Muscle of leg (tissue), 16 donors: Measurements from ENCODE around the gene ZCCHC14. TPM values are rescaled to one million over a fixed set of nuclear protein-coding genes. Genes with fewer than 3 reads are reported as not detected.

Experiments
- DNase-seq: peaks from one replicate; pipeline ENCODE4 v3.0.0; 2013
- H3K27ac ChIP-seq: one replicate; pipeline ENCODE4 v1.5.1; 2013; ENCODE audit warnings: mild to moderate bottlenecking, low read length, control low read depth
- H3K27me3 ChIP-seq: one replicate; pipeline ENCODE4 v1.6.1; 2013; ENCODE audit warnings: low read length; ENCODE audit not compliant: control insufficient read depth, insufficient read depth
- H3K36me3 ChIP-seq: one replicate; pipeline ENCODE4 v1.6.1; 2013; ENCODE audit warnings: low read length; ENCODE audit not compliant: control insufficient read depth, insufficient read depth
- H3K4me1 ChIP-seq: one replicate; pipeline ENCODE4 v1.6.1; 2013; ENCODE audit warnings: low read length; ENCODE audit not compliant: control insufficient read depth, insufficient read depth
- H3K4me3 ChIP-seq: one replicate; pipeline ENCODE4 v1.5.1; 2013; ENCODE audit warnings: low read length, control low read depth
- H3K9me3 ChIP-seq: replicated peaks from 2 replicates; pipeline ENCODE4 v1.6.1; 2013; ENCODE audit warnings: low read depth, low read length; ENCODE audit not compliant: control insufficient read depth
- WGBS: methylation state at CpG from one replicate; pipeline ENCODE4 v1.1.5; 2013; ENCODE audit warnings: missing lambda C conversion rate; ENCODE audit not compliant: insufficient coverage; 5-methylcytosine and 5-hydroxymethylcytosine counted together
- long read RNA-seq, 11 donors: transcript quantifications; one replicate each; lab custom pipeline, GENCODE V29; 2026
- polyA plus RNA-seq, 8 donors: library from polyadenylated mRNA; unstranded; fragments of 120-200 nt; gene quantifications; one replicate each; pipeline versions ENCODE4 v1.2.1 to v1.2.3, GENCODE V29; 2013; ENCODE audit warnings: inconsistent platforms in 1 of 8, low replicate concordance in 1 of 8; ENCODE audit not compliant: insufficient read length in 8 of 8, insufficient read depth in 1 of 8
- total RNA-seq: library from RNA; stranded (reverse); fragments of 120-200 nt; gene quantifications from one replicate; pipeline ENCODE4 v1.2.4, GENCODE V29; 2013

Gene ZCCHC14
- total RNA-seq (10.1 TPM), polyA plus RNA-seq (10 to 100 TPM; 14.6 to 23.2 (median 18.3) TPM)
- long read RNA-seq, donor 1, full-length matches to known transcripts, result 2 of 2 reads
- long read RNA-seq, donor 1, partial matches to known transcripts, result 0 of 2 reads
- long read RNA-seq, donor 1, other reads (novel, unspliced or antisense), result 0 of 2 reads
- long read RNA-seq, donor 2, result 0 reads
- long read RNA-seq, donor 3, full-length matches to known transcripts, result 2 of 12 reads
- long read RNA-seq, donor 3, partial matches to known transcripts, result 10 of 12 reads
- long read RNA-seq, donor 3, other reads (novel, unspliced or antisense), result 0 of 12 reads
- long read RNA-seq, donor 4, full-length matches to known transcripts, result 1 of 1 reads
- long read RNA-seq, donor 4, partial matches to known transcripts, result 0 of 1 reads
- long read RNA-seq, donor 4, other reads (novel, unspliced or antisense), result 0 of 1 reads
- long read RNA-seq, donor 5, full-length matches to known transcripts, result 3 of 12 reads
- long read RNA-seq, donor 5, partial matches to known transcripts, result 9 of 12 reads
- long read RNA-seq, donor 5, other reads (novel, unspliced or antisense), result 0 of 12 reads
- long read RNA-seq, donor 6, result 0 reads
- long read RNA-seq, donor 7, result 0 reads
- long read RNA-seq, donor 8, result 0 reads
- long read RNA-seq, donor 9, result 0 reads
- long read RNA-seq, donor 10, result 0 reads
- long read RNA-seq, donor 11, result 0 reads

DNA sequence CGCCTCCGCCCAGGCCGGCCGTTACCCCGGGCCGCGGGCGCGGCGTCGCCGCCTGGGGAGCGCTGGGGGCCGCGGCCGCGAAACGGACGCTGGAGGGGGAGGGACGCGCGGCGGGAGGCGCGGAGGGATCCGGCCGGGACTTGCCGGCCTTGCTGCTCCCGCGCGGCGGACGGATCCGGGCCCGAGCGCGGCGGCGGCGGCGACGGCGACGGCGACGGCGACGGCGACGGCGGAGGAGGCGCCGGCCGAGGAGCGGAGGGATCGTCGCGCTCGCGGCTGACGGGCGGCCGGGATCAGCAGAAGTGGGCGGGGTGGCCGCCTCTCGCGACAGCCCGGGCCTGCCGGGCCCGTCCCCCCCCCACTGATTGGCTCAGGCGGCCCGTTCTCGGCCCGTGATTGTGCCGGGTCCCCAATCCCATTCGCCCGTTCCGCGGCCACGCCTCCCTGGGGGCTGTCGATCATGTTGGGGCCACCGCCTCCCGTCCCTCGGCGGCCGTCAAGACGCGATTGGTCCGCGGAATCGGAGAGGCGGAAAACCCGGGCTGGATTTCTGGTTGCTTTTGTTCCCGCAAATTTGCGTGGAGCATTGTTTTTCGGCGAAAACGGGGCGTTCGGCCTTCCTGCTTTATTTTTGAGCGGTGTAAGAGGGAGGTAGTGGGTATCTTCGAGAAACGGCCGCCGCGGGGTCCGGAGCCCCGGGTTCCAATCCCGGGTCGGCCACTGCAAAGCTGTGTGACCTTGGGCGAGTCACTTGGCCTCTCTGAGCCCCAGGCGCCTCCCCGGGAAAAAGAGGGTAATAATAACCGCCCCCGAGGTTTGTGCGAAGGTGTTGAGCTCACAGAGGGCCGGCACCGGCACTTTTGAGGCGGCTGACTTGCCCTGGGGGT lies at the start of gene ZCCHC14:
ZCCHC14 (minus strand) TSS at position 304 of the 887 bp plus-strand sequence. CDS start 786 bp downstream, outside the sequence.
- peaks cover 20% of the 10 kb centered on the region for H3K4me1 ChIP-seq
- peak; percentile 100 for DNase-seq
- H3K4me3 ChIP-seq, result peak within 1 kb of the TSS; percentile 46
- H3K36me3 ChIP-seq, result no peaks in the 10 kb centered on the region
- no peaks in the 10 kb centered on the region for H3K9me3 ChIP-seq
- H3K27ac ChIP-seq, result no peak within 1 kb of the TSS
- peaks cover 5% of the 10 kb centered on the region for H3K27me3 ChIP-seq
- WGBS, result under 1% methylated on average over 107 of the region's 119 CpGs

DNA sequence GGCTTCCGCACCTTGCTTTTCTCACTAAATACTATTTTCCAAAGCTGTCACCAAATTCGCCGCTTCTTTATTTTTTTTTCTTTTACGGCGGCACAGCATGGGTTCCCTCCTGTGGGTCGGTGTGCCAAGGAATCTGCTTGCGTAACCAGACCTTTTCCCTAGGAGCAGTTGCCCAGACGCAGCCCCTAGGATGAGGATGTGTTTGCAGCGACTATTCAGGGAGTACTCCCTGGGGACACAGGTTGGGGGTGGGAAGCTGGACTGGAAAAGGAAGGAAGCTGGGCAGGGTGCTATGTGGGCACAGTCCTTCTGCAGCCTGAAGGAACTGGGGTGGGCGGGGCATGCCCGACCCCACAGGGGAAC lies 49.0 kb upstream of the ZCCHC14 start:
- peaks cover 2% of the 10 kb centered on the region for H3K9me3 ChIP-seq
- H3K27ac ChIP-seq, result no peak overlapping the region
- WGBS, result 64% methylated on average over 8 of the region's 11 CpGs
- DNase-seq, result no peak
- peaks cover 55% of the 10 kb centered on the region for H3K27me3 ChIP-seq
- H3K4me1 ChIP-seq, result peaks cover 11% of the 10 kb centered on the region
- no peak overlapping the region for H3K4me3 ChIP-seq
- no peaks in the 10 kb centered on the region for H3K36me3 ChIP-seq

DNA sequence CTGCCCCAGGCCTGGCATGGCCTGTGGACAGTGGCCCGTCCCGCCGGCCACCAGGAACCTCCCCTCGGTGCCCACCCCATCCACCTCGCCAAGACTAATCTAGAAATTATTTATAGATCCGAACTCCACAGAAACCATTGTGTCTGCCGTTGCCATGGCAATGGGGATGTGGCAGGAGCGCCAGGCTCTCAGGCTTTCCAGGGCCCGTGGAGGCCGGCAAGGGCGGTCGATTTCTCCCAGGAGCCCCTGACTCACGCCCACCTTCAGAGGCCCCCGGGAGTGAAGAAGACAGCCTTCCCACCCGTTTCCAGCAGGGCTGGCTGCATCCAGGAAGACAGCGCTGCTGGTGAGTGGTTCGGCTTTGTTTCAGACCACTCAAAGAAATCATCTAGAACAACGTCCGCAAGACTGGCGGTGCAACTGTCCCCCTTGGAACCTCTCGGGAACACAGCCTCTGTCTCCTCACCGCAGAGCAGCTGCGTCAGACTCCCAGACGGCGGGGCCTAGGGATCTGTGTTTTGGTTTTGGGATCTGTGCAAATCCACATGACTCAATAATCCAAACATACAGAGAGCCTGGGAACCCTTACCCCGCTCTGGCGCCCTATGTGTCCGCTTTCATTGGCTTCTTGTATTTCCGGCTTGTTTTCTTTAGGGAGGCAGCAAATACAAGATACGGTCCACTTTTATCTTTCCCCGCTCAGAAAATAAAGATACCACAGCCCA lies 48.5 kb upstream of the ZCCHC14 start:
- Histone ChIP-seq H3K9me3 (peaks cover 2% of the 10 kb centered on the region), H3K27ac (no peak overlapping the region), H3K4me1 (peaks cover 11% of the 10 kb centered on the region), H3K4me3 (no peak overlapping the region), H3K36me3 (no peaks in the 10 kb centered on the region), H3K27me3 (peaks cover 58% of the 10 kb centered on the region)
- DNase-seq, result peak; percentile 44
- 42% methylated on average over 17 of the region's 31 CpGs for WGBS

DNA sequence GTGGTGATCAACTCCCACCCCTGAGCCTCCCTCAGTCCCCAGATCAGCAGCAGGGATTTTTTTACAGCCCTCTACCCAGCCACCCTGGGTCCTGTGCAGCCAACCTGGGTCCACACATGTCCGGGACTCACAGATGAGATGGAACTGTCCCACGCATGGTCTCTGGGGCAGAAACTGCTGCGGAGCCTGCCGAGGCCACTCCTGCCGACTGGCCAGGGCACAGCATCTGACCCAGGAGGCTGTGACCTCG lies 48.0 kb upstream of the ZCCHC14 start:
- Histone ChIP-seq H3K9me3 (peaks cover 1% of the 10 kb centered on the region), H3K27ac (no peak overlapping the region), H3K4me1 (peaks cover 11% of the 10 kb centered on the region), H3K36me3 (no peaks in the 10 kb centered on the region), H3K27me3 (peaks cover 58% of the 10 kb centered on the region), H3K4me3 (no peak overlapping the region)
- WGBS, result 54% methylated on average over 6 of the region's 6 CpGs
- DNase-seq, result no peak

DNA sequence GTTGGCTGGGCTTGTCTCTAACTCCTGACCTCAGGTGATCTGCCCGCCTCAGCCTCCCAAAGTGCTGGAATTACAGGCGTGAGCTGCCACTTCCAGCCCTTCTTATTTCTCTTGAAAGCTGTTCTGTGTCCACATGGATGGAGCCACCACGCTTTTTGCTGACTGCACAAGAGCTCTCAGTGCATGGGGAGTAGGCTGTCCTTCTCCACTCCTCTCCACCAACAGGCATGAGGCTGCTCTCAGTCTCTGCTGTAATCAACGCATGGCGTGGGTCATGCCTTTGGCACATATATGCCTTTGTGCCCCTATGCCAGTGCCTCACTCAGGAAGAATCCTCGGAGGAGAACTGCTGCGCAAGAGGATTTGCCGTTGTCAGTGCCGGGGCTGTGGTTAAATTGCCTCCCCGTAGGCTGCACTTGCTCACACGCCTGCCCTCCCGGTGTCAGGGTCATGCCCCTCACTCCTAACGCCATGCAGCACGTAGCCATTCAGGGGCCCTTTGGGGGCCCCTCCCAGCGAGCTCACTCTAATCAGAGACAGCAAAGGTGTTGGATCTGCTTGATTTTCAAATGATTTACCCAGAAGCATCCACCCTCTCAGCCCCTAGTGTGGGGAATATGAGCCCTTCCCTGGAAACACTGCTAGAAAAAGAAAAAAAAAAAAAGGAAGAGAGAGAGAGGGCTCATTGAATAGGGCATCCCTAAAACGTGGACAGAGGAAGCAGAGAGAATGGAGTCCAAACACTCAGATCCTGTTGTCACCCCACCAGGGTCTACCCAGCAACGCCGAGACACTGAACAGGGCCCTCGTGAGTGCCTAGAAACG lies 47.5 kb upstream of the ZCCHC14 start:
- peaks cover 11% of the 10 kb centered on the region for H3K4me1 ChIP-seq
- H3K27ac ChIP-seq, result no peak overlapping the region
- H3K9me3 ChIP-seq, result no peaks in the 10 kb centered on the region
- peaks cover 58% of the 10 kb centered on the region for H3K27me3 ChIP-seq
- peak; percentile 57 for DNase-seq
- H3K36me3 ChIP-seq, result no peaks in the 10 kb centered on the region
- H3K4me3 ChIP-seq, result no peak overlapping the region
- 38% methylated on average over 11 of the region's 20 CpGs for WGBS

DNA sequence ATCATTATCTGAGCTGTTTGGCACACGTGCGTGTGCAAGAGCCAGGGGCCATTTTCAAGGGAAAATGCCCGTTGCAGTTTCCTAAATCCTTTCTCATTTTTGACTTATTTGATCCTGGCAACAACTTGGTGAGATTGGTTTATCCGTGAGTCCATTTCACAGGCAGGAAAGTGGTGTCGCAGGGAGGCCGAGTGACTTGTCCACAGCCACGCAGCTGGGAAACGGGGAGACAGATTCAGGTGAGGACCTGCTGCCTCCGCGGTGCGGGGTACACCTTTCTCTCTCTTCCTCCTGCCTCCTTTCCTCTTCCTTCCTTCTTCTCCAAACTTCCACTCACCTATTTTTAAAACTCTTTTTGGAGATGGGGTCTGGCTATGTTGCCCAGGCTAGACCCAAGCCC lies 46.3 kb upstream of the ZCCHC14 start:
- 72% methylated on average over 6 of the region's 11 CpGs for WGBS
- H3K27ac ChIP-seq, result no peak overlapping the region

DNA sequence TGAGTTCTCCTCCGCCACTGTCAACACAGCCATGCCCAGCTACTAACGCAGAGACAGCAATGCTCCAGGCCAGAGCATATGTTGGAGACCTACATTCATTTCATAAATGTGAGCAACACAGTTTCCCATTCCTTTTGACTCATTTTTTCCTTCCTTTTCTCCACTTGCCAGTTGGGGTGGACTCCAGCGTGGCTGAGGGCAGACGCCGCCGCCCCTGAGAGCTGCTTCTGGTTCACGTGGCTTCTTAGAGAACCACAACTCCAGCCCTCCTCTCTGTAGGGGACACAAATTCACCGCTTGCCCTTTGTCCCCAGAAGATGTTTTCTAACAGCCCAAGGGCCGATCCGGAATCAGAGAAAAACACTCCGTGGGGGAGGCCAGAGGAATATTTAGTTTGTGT lies 45.8 kb upstream of the ZCCHC14 start:
- Histone ChIP-seq H3K27me3 (peaks cover 49% of the 10 kb centered on the region), H3K36me3 (no peaks in the 10 kb centered on the region), H3K4me1 (peaks cover 11% of the 10 kb centered on the region), H3K4me3 (no peak overlapping the region), H3K27ac (no peak overlapping the region), H3K9me3 (peaks cover 1% of the 10 kb centered on the region)
- DNase-seq, result peak; percentile 69
- WGBS, result 62% methylated on average over 11 of the region's 11 CpGs

More for the DNA sequence above, 46.3 kb upstream of the ZCCHC14 start:
- DNase-seq, result no peak
- Histone ChIP-seq H3K27me3 (peaks cover 53% of the 10 kb centered on the region), H3K4me3 (no peak overlapping the region), H3K4me1 (peaks cover 11% of the 10 kb centered on the region), H3K36me3 (no peaks in the 10 kb centered on the region), H3K9me3 (no peaks in the 10 kb centered on the region)

DNA sequence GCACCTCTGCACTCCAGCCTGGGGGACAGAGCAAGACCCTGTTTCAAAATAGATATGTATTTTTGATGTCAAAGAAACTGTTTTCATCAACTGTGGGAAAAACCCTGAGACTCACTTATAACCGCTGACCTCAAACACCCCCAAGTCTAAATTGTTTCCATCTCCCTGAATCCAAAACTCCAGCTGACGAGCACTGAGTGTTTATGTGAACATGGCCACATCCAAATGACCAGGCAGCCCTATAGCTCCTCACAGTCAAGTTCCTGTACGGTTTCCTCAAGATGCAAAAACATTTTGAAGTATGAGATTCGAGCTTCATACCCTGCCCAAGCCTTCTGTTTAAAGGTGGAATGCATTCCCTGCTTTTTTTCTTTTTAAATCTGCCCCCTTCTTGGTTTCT lies 45.3 kb upstream of the ZCCHC14 start:
- no peak overlapping the region for H3K27ac ChIP-seq
- peaks cover 11% of the 10 kb centered on the region for H3K4me1 ChIP-seq
- H3K27me3 ChIP-seq, result peaks cover 46% of the 10 kb centered on the region
- WGBS, result 43% methylated on average over 3 of the region's 4 CpGs
- no peak overlapping the region for H3K4me3 ChIP-seq
- DNase-seq, result no peak
- H3K9me3 ChIP-seq, result peaks cover 6% of the 10 kb centered on the region
- H3K36me3 ChIP-seq, result no peaks in the 10 kb centered on the region

DNA sequence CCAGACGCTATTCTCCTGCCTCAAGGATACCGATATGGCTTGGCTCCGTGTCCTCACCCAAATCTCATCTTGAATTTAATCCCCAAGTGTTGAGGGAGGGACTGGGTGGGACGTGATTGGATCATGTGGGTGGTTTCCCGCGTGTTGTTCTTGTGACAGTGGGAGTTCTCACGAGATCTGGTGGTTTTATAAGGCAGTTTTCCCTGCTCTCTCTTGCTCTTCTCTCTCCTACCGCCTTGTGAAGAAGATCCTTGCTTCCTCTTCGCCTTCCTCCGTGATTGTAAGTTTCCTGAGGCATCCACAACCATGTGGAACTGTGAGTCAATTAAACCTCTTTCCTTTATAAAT lies 43.9 kb upstream of the ZCCHC14 start:
- H3K4me1 ChIP-seq, result peaks cover 11% of the 10 kb centered on the region
- no CpG with 5 or more reads among the region's 10 CpGs for WGBS
- no peak for DNase-seq
- H3K27me3 ChIP-seq, result peaks cover 38% of the 10 kb centered on the region
- peaks cover 8% of the 10 kb centered on the region for H3K9me3 ChIP-seq
- H3K4me3 ChIP-seq, result no peak overlapping the region
- no peaks in the 10 kb centered on the region for H3K36me3 ChIP-seq
- H3K27ac ChIP-seq, result no peak overlapping the region
